HG03039 (cell line): ENCODE data around the gene CRACR2B.

Source experiments
- ATAC-seq: cut with Tn5 transposase; IDR thresholded peaks from one replicate; pipeline ENCODE4 v1.9.1; 2021; ENCODE audit warnings: mild to moderate bottlenecking, moderate library complexity; ENCODE audit not compliant: unreplicated experiment

Gene CRACR2B

GRCh38 chr11:865462-866430, 38.0 kb downstream of the CRACR2B start:
- ATAC-seq: no peak

GRCh38 chr11:866481-866880, 38.8 kb downstream of the CRACR2B start:
- ATAC-seq: no peak

- no peak for ATAC-seq
Observed at GRCh38 chr11:867856-868358, 40.2 kb downstream of the CRACR2B start.

- ATAC-seq: no peak
Observed at GRCh38 chr11:868394-868793, 40.7 kb downstream of the CRACR2B start.

GRCh38 chr11:868802-869201, 41.1 kb downstream of the CRACR2B start:
- ATAC-seq: no peak

GRCh38 chr11:869399-870126, 41.8 kb downstream of the CRACR2B start:
- ATAC-seq: no peak

GRCh38 chr11:870127-870413, 42.4 kb downstream of the CRACR2B start:
- no peak for ATAC-seq

- no peak for ATAC-seq
Observed at GRCh38 chr11:870418-870817, 42.7 kb downstream of the CRACR2B start.

- ATAC-seq: no peak
Observed at GRCh38 chr11:871472-871871, 43.8 kb downstream of the CRACR2B start.

- no peak for ATAC-seq
Observed at GRCh38 chr11:872799-873198, 45.1 kb downstream of the CRACR2B start.

- no peak for ATAC-seq
Observed at GRCh38 chr11:873706-874105, 46.0 kb downstream of the CRACR2B start.

GRCh38 chr11:875203-875602, 47.5 kb downstream of the CRACR2B start:
- ATAC-seq: no peak

GRCh38 chr11:875769-876301, 48.1 kb downstream of the CRACR2B start:
- no peak for ATAC-seq

GRCh38 chr11:876545-876944, 48.8 kb downstream of the CRACR2B start:
- no peak for ATAC-seq

GRCh38 chr11:877565-877964, 49.8 kb downstream of the CRACR2B start:
- ATAC-seq: no peak

GRCh38 chr11:880447-880846, 52.7 kb downstream of the CRACR2B start:
- no peak for ATAC-seq
